ENCODE data around the gene BRD9.

DNA sequence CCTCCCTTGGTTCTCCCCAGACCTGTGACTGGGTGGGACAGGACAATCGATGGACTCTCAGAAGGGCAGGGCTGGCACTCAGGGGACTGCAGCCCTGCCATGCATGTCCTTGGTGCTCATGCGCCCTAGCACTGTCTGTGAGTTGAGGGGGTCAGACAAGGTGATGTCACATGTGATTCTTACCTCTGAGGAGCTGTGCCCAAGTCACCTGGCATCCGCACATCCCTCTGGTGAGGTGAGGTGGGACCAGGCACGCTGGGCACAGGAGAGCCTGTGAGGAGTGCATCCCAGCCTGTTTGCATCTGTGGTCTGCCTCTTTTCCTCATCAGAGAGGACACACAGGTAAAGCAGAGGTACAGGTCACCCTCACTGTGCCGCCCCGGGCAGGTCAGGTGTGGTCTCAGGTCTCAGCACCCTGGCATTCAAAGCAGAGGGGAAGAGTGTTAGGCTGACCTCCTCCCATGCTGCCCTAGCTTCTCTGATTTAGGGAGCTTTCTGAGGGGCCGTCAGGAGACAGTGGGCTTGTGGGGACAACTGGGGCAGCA lies 14.8 kb upstream of the BRD9 start:
- TF ChIP-seq, protein P1, sequence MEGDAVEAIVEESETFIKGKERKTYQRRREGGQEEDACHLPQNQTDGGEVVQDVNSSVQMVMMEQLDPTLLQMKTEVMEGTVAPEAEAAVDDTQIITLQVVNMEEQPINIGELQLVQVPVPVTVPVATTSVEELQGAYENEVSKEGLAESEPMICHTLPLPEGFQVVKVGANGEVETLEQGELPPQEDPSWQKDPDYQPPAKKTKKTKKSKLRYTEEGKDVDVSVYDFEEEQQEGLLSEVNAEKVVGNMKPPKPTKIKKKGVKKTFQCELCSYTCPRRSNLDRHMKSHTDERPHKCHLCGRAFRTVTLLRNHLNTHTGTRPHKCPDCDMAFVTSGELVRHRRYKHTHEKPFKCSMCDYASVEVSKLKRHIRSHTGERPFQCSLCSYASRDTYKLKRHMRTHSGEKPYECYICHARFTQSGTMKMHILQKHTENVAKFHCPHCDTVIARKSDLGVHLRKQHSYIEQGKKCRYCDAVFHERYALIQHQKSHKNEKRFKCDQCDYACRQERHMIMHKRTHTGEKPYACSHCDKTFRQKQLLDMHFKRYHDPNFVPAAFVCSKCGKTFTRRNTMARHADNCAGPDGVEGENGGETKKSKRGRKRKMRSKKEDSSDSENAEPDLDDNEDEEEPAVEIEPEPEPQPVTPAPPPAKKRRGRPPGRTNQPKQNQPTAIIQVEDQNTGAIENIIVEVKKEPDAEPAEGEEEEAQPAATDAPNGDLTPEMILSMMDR (IDR thresholded peaks at IDR 0.05): no peak
- no peak for TF ChIP-seq POLR2AphosphoS5 (IDR thresholded peaks at IDR 0.05; ENCODE audit: insufficient read depth in 1 of 2, low read depth in 1 of 2)

Measured in vagina (tissue), 2 donors.